CD4-positive, alpha-beta T cell treated with Interferon gamma for 1 hour (primary cell): ENCODE measurements around the gene ERLEC1.
A peak's percentile ranks its signal among the peaks of the same experiment; 100 is the strongest.
"Not testable (repeated sequence)": the region's sequence is repeated elsewhere in the genome, so short reads cannot be mapped to it uniquely, and the experiment has no call there.

Experiments
- DNase-seq: peaks from one replicate; pipeline ENCODE4 v3.0.0-alpha.2; 2020

Gene ERLEC1, protein sequence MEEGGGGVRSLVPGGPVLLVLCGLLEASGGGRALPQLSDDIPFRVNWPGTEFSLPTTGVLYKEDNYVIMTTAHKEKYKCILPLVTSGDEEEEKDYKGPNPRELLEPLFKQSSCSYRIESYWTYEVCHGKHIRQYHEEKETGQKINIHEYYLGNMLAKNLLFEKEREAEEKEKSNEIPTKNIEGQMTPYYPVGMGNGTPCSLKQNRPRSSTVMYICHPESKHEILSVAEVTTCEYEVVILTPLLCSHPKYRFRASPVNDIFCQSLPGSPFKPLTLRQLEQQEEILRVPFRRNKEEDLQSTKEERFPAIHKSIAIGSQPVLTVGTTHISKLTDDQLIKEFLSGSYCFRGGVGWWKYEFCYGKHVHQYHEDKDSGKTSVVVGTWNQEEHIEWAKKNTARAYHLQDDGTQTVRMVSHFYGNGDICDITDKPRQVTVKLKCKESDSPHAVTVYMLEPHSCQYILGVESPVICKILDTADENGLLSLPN

GRCh38 chr2:53786705-53787613 is at the start of gene ERLEC1, which contains the start of gene ASB3:
Gene ERLEC1 (plus strand): TSS chr2:53787044. CDS start chr2:53787211, 167 bp downstream.
Gene ASB3 (minus strand): TSS chr2:53786953. CDS start chr2:53765572, 21,381 bp downstream.
- DNase-seq = peak; percentile 88

DNA sequence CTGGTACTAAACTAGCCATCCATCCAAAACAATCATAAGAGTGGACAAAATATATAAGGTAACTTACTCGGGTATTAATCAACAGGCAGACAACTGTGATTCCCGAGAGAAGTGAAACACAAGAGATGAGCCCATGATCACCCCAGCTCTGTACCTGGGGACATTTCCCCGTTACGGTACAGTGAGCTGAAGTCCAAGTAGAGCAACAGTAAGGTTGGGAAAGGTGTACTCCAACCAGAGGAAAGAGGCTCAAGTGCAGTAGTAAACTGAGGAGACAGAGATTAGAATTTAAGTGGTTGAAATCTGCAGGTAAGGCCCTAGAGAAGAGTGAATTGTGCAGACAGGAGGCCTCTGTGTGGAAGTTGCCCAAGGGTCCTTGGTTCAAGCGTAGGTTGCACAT is 49.8 kb upstream of the ERLEC1 start:
- no peak for DNase-seq

- DNase-seq = no peak
Measured at GRCh38 chr2:53739032-53739431, 47.8 kb upstream of the ERLEC1 start.

GRCh38 chr2:53740170-53740569 is 46.7 kb upstream of the ERLEC1 start:
- DNase-seq = no peak

- DNase-seq = no peak
Measured at GRCh38 chr2:53744395-53745065, 42.3 kb upstream of the ERLEC1 start.

DNA sequence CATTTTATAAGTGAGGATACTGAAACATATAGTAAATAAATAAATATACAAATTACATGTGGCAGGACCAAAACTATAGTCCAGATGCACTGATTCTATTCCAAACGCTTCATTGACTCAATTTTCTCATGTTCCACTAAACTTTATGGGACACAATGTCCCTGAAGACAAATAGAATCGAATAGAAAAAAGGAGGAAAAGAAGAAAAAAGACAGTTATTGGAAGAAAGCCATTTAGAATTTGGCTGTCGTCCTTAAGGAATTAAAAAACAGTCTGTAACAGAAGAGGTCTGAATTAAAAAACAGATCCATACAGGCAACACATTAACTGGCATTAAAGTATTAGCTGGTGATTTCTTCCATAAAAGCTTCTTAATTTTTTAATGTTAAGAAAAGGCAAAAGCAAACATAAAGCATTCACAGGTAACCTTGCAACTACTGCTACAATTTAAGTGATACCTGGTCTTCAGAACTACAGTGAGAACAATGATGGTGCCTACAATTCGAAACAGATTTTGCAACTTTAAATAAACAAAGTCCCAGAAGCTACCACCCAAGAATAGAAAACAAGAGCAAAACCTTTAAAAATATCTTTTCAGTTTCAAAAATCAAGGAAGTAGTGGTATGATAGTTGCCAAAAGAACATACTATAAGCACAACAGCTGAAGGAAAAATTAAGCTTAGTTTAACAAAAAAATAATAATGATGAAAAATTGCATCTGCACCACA is 36.6 kb upstream of the ERLEC1 start:
- no peak for DNase-seq

- no peak for DNase-seq
Measured at GRCh38 chr2:53751728-53752127, 35.1 kb upstream of the ERLEC1 start.

GRCh38 chr2:53752385-53752784 is 34.5 kb upstream of the ERLEC1 start:
- DNase-seq = no peak

DNA sequence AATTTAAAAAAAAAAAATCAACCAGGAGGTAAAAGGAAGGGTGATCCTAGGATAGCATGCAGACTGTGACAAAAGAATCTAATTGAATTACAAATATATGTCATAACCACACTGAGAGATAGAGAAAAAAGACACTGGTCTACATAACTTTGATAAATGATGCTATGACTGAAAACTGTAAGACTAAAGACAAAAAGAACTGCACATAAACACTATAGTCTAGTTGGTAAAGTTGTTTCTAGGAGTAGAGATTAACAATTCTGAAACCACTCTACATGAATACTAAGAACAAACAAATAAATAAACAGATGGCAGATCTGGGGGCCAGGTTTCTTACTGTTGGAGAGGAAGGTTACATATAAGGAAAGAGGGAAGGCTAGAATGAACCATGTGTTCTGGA is 33.8 kb upstream of the ERLEC1 start:
- no peak for DNase-seq

DNA sequence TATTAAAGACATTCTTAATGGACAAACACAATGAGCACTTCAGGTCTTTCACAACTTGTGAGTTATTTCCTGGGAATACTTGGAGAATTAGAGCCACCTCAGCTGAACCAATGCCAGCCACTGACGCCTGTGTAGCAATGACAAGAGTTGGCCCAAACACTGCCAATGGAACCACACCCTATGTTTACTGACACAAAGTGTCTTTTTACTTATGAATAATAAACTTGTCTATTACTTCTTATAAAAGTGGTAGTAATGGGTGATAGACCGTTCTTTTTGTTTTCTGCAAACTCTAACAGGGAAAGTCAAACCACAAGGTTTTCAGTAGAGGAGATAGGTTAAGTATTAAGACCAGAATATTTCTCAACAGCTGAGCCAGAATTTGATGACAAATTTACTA is 31.7 kb upstream of the ERLEC1 start:
- DNase-seq = no peak

DNA sequence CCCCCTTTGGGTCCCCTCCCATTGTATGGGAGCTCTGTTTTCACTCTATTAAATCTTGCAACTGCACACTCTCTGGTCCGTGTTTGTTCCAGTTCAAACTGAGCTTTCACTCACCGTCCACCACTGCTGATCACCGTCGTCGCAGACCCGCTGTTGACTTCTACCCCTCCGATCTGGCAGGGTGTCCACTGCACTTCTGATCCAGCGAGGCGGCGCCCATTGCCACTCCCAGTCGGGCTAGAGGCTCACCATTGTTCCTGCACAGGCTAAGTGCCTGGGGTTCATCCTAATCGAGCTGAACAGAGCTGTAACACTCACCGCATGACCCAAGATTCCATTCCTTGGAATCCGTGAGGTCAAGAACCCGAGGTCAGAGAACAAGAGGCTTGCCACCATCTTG is 30.2 kb upstream of the ERLEC1 start:
- DNase-seq = no peak

GRCh38 chr2:53757206-53757605 is 29.6 kb upstream of the ERLEC1 start:
- DNase-seq = not testable (repeated sequence)

DNA sequence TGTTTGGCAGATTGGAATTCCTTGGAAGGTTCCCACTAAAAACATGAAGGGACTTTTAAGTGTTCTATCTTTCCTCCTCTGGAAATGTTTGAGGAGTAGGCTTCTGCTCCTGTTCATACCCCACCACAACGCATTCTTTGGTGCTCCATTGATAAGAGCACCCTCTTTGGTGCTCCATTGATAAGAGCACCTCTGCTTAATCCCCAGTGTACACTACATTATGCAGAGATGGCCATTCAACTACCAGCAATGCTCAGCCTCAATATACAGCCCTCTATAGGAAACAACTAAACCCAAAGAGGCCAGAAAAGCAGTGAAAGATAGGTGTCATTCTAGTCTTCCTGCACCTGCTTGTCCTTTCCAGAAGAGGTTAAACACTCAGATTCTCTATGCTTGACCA is 21.1 kb upstream of the ERLEC1 start:
- no peak for DNase-seq

GRCh38 chr2:53767405-53768241 is 19.2 kb upstream of the ERLEC1 start, which contains the start of gene CHAC2:
Gene CHAC2 (plus strand): TSS chr2:53767804. CDS start chr2:53767887, 83 bp downstream.
- DNase-seq = peak; percentile 85

GRCh38 chr2:53768242-53768542 is 18.7 kb upstream of the ERLEC1 start:
- DNase-seq = no peak

DNA sequence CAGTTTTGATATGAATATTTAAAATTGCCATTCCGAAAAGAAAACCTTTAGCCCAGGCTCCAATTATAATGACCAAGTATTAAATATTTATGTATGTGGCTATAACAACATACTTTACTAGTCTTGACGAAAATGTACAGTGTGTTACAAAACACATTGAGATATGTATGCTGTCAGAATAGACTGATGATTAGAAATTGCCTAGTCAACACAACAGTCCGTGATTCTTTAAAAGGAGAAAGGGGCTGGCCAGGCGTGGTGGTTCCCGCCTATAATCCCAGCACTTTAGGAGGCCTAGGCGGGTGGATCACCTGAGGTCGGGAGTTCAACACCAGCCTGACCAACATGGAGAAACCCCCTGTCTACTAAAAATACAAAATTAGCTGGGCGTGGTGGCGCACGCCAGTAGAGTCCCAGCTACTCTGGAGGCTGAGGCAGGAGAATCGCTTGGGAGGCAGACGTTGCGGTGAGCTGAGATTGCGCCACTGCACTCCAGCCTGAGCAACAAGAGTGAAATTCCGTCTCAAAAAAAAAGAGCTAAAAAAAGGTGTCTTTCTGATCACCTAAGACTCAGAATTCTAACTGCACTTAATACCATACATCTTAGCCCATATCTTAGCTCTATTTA is 17.4 kb upstream of the ERLEC1 start:
- no peak for DNase-seq

DNA sequence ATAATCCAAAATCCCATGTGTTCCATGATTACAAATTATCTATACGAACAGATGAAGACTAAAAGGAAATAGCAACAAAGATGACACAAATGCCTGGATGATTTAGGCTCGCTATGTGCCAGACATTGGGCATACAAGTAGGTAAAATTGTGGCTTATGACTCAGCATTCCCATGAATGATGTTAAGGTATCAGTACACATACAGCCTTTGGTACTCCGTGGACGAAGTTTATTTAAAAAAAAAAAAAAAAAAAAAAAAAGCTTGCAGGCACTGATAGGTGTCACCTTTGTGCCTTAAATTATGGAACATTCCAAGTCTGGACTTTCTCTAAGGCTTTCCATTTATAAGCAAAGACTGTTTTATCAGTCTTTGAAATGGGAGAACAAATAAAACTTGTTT is 16.6 kb upstream of the ERLEC1 start:
- no peak for DNase-seq

DNA sequence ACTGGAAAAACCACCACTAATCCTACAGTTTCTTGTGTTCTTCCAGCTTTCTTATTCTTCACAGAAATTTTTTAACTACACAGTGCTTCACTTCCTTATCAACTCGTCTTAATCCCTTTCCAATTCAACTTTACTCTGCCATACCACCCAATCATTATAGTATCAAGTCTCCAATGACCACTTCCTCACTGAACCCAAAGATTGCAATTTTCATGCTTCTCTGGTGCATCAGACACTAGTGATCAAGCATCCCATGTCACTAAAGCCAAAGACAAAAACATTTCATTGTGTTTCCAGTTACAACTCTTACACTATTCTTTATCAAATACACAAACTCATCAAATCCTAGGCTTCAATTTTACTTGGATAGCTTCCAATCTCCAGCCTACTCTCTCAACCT is 9.7 kb upstream of the ERLEC1 start:
- no peak for DNase-seq

GRCh38 chr2:53778536-53779162 is 8.2 kb upstream of the ERLEC1 start:
- no peak for DNase-seq

- DNase-seq = no peak
Measured at GRCh38 chr2:53780056-53780455, 6.8 kb upstream of the ERLEC1 start.

DNA sequence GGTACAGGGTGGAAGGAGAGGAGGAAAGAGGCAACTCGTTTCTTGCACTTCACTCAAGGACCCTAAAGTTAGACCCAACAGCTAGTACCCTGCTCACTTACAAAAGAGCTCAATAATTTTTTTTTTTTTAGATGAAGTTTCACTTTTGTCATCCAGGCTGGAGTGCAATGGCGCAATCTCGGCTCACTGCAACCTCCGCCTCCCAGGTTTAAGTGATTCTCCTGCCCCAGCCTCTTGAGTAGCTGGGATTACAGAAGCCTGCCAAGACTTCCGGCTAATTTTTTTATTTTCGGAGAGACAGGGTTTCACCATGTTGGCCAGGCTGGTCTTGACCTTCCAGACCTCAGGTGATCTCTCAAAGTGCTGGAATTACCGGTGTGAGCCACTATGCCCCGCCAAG is 4.2 kb upstream of the ERLEC1 start:
- no peak for DNase-seq
